Heart left ventricle (tissue), 16 donors: Measurements from ENCODE around the gene NXPE2. TPM values are rescaled to one million over a fixed set of nuclear protein-coding genes. Genes with fewer than 3 reads are reported as not detected.

Experiments
- ATAC-seq, 4 donors: fragments of 200-7000 bp; cut with Tn5 transposase; one replicate each; pipeline ENCODE4 v1.9.1; 2020 to 2022; ENCODE audit warnings: moderate library complexity in 4 of 4, mild to moderate bottlenecking in 3 of 4, moderate number of reproducible peaks in 1 of 4
- DNase-seq, 5 donors: peaks; one replicate each; pipeline ENCODE4 v3.0.0-alpha.2; 2020
- H3K27ac ChIP-seq, 12 donors: fragments of 200-600 bp; sonication (generic) in 4 of 12; one replicate each; pipeline versions ENCODE4 v1.5.0 to v1.8.0; 2016 to 2022; ENCODE audit warnings: mild to moderate bottlenecking in 2 of 12
- H3K27me3 ChIP-seq, 9 donors: fragments of 200-600 bp; sonication (generic) in 2 of 9; one replicate each; pipeline versions ENCODE4 v1.5.1 to v1.8.0; 2016 to 2022; ENCODE audit warnings: mild to moderate bottlenecking in 3 of 9
- H3K36me3 ChIP-seq, 9 donors: fragments of 200-600 bp; sonication (generic) in 2 of 9; one replicate each; pipeline versions ENCODE4 v1.5.0 to v1.8.0; 2018 to 2022; ENCODE audit warnings: mild to moderate bottlenecking in 2 of 9
- H3K4me1 ChIP-seq, 12 donors: fragments of 200-600 bp; sonication (generic) in 4 of 12; one replicate each; pipeline versions ENCODE4 v1.5.0 to v1.8.0; 2016 to 2022; ENCODE audit warnings: mild to moderate bottlenecking in 3 of 12
- H3K4me3 ChIP-seq, 12 donors: fragments of 200-600 bp; sonication (generic) in 4 of 12; one replicate each; pipeline versions ENCODE4 v1.5.0 to v1.8.0; 2017 to 2022; ENCODE audit warnings: mild to moderate bottlenecking in 9 of 12, moderate library complexity in 4 of 12
- H3K9me3 ChIP-seq, 12 donors: fragments of 200-600 bp; sonication (generic) in 4 of 12; one replicate each; pipeline versions ENCODE4 v1.5.0 to v1.8.0; 2016 to 2022; ENCODE audit warnings: mild to moderate bottlenecking in 1 of 12
- POLR2A ChIP-seq, 2 donors: fragments of 450-650 bp; IDR thresholded peaks; one replicate each; pipeline ENCODE4 v1.6.1; 2017; ENCODE audit warnings: antibody characterized with exemption in 2 of 2, mild to moderate bottlenecking in 2 of 2, moderate library complexity in 2 of 2
- WGBS, 4 donors: extraction: QIAGEN DNeasy Blood & Tissue Kit in 2 of 4; methylation state at CpG; one replicate each; pipeline versions ENCODE4 v1.1.5 to v1.1.7; 2013 to 2018; 5-methylcytosine and 5-hydroxymethylcytosine counted together
- intact Hi-C, 10 donors: fragments of 100-400 bp; cut with DNase I; formaldehyde crosslinking; loops; one replicate each; pipeline versions ENCODE4 v1.11.1 to v1.14.2; 2022
- polyA plus RNA-seq, 2 donors: library from polyadenylated mRNA; stranded (reverse); fragments of 200-250 nt; gene quantifications; one replicate each; pipeline ENCODE4 v1.2.3, GENCODE V29; 2013
- total RNA-seq, 9 donors: library from RNA; depleted of rRNA in 2 of 9; stranded (reverse); fragments of >200 nt in 2 of 9; fragmentation: NEBNext Ultra II Directional in 3 of 9; extraction: Animal tissue kit (Norgen Biotek cat#: 25700) in 3 of 9; gene quantifications; one replicate each; pipeline versions ENCODE4 v1.1.0 to v1.2.4, GENCODE V29; 2016 to 2023
- TF ChIP-seq, protein P1 (sequence below), 12 donors: fragments of 200-600 bp; sonication (generic) in 4 of 12; IDR thresholded peaks; one replicate each; pipeline versions ENCODE4 v1.5.0 to v1.8.0; 2018 to 2022; ENCODE audit warnings: antibody characterized with exemption in 12 of 12, mild to moderate bottlenecking in 5 of 12
- donor health status: ischemic (EF 13 %, LVEDD 7.1; RV severe dilation, severe dysfunction).
- donor health status: healthy with polysubstance abuse.
- donor health status: DM: no; HTN: yes; CAD: no.
- donor health status: DM: no; HTN: no; CAD: no.
- donor health status: ischemic (EF 25% LVEDD 6.9; RV normal size, moderate dysfunction).
- donor health status: ischemic (EF 25% LVEDD 5.7; RV mildly dilated, moderate dysfunction).
- donor health status: healthy.
- donor health status: DM: yes; HTN: yes; CAD: no.
- donor health status: ischemic (EF 35%, LVEDD 5.7; RV mildly dilated, moderate dysfunction).
- donor health status: nonischemic (EF 11% LVEDD 7.7; RV severe dilation, severe dysfunction).
- donor health status: DM: yes; HTN: yes; CAD: no.
- donor health status: PGD.
- donor health status: ischemic (EF 29% LVEDD 5.4; RV normal size, mild dysfunction).
- donor health status: nonischemic (EF 23%, LVEDD 6.1; RV moderate dilation, normal function).

The NXPE2 gene
- total and polyA plus RNA-seq, 11 donors: 0.03 to 0.32 (median 0.15) TPM; not detected in 6

DNA sequence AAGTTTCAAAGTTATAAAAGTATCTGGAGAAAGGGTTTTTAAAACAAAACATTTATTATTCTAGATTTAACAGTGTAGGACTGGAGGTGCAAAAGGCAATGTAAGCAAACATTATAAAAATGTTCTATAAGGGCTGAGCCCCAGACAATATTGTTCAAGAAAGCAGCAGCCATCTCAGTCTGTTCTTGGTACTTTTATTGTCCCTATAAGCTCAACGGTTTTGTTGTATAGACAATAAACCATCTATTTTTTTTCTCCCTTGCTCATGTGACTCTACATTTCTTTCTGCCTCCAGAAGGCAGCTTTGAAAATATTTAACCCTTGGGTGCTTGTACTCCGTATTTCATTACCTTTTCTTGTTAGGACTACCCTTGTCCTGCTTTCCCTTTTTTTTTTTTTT, 25.2 kb upstream of the NXPE2 start:
- Histone ChIP-seq H3K4me1 (no peaks in the 10 kb centered on the region), H3K9me3 (no peaks in the 10 kb centered on the region), H3K4me3 (no peak overlapping the region), H3K36me3 (no peaks in the 10 kb centered on the region), H3K27ac (no peak overlapping the region), H3K27me3 (no peaks in the 10 kb centered on the region)
- TF ChIP-seq POLR2A (IDR thresholded peaks at IDR 0.05): no peak
- TF ChIP-seq, protein P1, sequence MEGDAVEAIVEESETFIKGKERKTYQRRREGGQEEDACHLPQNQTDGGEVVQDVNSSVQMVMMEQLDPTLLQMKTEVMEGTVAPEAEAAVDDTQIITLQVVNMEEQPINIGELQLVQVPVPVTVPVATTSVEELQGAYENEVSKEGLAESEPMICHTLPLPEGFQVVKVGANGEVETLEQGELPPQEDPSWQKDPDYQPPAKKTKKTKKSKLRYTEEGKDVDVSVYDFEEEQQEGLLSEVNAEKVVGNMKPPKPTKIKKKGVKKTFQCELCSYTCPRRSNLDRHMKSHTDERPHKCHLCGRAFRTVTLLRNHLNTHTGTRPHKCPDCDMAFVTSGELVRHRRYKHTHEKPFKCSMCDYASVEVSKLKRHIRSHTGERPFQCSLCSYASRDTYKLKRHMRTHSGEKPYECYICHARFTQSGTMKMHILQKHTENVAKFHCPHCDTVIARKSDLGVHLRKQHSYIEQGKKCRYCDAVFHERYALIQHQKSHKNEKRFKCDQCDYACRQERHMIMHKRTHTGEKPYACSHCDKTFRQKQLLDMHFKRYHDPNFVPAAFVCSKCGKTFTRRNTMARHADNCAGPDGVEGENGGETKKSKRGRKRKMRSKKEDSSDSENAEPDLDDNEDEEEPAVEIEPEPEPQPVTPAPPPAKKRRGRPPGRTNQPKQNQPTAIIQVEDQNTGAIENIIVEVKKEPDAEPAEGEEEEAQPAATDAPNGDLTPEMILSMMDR (IDR thresholded peaks at IDR 0.05): no peak
- intact Hi-C loops: no loop called here
- WGBS, 4 donors: 57 to 65% (median 59%) methylated on average over 2 of the region's 2 CpGs
- ATAC-seq (no peak), DNase-seq (no peak)

DNA sequence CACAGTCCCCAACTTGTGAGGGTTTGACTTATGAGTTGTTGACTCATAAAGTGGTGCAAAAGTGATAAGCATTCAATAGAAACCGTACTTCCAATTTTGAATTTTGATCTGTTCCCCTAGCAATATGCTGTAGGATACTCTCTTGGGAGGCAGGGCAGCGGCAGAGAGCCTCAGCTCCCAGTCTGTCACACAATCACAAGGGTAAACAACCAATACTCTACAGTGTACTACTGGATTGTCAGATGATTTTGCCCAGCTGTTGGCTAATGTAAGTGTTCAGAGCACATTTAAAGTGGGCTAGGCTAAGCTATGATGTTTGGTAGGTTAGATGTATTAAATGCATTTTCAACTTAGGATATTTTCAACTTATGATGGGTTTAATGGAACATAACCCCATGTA, 13.7 kb upstream of the NXPE2 start:
- Histone ChIP-seq H3K4me3 (no peak overlapping the region), H3K36me3 (no peaks in the 10 kb centered on the region), H3K27ac (no peak overlapping the region), H3K4me1 (no peaks in the 10 kb centered on the region), H3K27me3 (no peaks in the 10 kb centered on the region), H3K9me3 (peaks cover 0 to 7% (median 0%) of the 10 kb centered on the region in 12 donors)
- no peak for ATAC-seq
- TF ChIP-seq, protein P1 (IDR thresholded peaks at IDR 0.05): no peak
- no peak for TF ChIP-seq POLR2A (IDR thresholded peaks at IDR 0.05)
- no peak for DNase-seq
- intact Hi-C loops: no loop called here
- WGBS, 4 donors: 46 to 65% (median 55%) methylated on average over 2 of the region's 2 CpGs

DNA sequence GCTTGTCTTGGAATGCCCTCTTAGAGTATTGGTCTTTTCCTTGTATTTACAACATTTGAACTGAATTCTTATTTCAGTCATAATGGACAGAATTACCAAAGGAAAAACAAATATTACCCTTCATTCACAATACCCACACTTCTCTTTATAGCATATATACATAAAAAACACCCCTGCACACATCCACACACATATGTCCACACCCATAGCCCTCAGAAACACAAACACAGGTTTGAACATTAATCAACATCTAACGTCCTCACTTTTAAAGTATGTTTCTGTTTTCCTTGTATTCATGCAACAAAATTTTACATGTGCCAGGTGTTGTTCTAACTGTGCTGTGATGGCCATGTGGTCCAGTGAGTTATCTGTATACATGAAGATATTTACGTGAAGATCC, 11.6 kb upstream of the NXPE2 start:
- no peak for ATAC-seq
- whole genome bisulfite sequencing, 4 donors: 71 to 77% (median 76%) methylated on average over 2 of the region's 2 CpGs
- no peaks in the 10 kb centered on the region for H3K36me3 ChIP-seq
- no peak overlapping the region for H3K4me3 ChIP-seq
- H3K27me3 ChIP-seq: peaks cover 0 to 3% (median 0%) of the 10 kb centered on the region in 9 donors
- no peak for TF ChIP-seq POLR2A (IDR thresholded peaks at IDR 0.05)
- TF ChIP-seq, protein P1 (IDR thresholded peaks at IDR 0.05): no peak
- H3K27ac ChIP-seq: no peak overlapping the region
- H3K9me3 ChIP-seq: peaks cover 0 to 23% (median 2%) of the 10 kb centered on the region in 12 donors
- H3K4me1 ChIP-seq: no peaks in the 10 kb centered on the region
- intact Hi-C loops: no loop called here
- DNase-seq: no peak

DNA sequence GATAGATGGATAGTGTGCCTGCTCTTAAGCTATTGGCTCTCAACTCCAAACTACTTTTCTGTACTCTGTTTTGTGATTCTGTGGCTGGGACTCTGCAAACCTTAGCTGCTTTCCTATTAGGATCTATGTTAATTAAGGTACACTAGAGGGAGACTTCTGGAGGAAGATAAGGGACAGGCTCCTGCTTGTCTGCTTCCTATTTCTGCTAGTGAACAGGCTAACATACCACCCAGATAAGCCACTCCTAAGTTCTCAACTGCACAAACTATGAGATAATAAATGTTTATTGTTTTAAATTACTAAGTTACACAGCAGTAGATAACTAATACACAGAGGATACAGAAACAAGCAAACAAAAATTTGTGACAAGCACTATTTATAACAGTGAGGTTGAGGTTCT, 10.2 kb upstream of the NXPE2 start:
- ATAC-seq: peak in 1 of 4 donors; percentile 18
- H3K9me3 ChIP-seq: peaks cover 0 to 26% (median 2%) of the 10 kb centered on the region in 12 donors

More for the DNA sequence above, 10.2 kb upstream of the NXPE2 start:
- Histone ChIP-seq H3K36me3 (no peaks in the 10 kb centered on the region), H3K27me3 (peaks cover 0 to 3% (median 0%) of the 10 kb centered on the region in 9 donors), H3K4me1 (no peaks in the 10 kb centered on the region), H3K4me3 (no peak overlapping the region), H3K27ac (no peak overlapping the region)
- no peak for TF ChIP-seq POLR2A (IDR thresholded peaks at IDR 0.05)
- TF ChIP-seq, protein P1 (IDR thresholded peaks at IDR 0.05): no peak
- no peak for DNase-seq
- intact Hi-C loops: no loop called here
